ENCODE results near the gene UFSP2. TPM values are rescaled to one million over a fixed set of nuclear protein-coding genes. Genes with fewer than 3 reads are reported as not detected.

Gene UFSP2
- total RNA-seq, 3 donors from 2014 or later: 20.6 to 48.3 (median 37.9) TPM

GRCh38 chr4:185358959-185359358, 66.8 kb downstream of the UFSP2 start:
- no peaks in the 10 kb centered on the region for H3K27me3 ChIP-seq
- no peaks in the 10 kb centered on the region for H3K36me3 ChIP-seq
- no peak overlapping the region for H3K4me3 ChIP-seq
- no peak for DNase-seq (ENCODE audit: low spot score in 2 of 2)
- TF ChIP-seq POLR2AphosphoS5 (IDR thresholded peaks at IDR 0.05): no peak
- intact Hi-C loops (cut with DNase I; ENCODE audit: low total_unique reads): no loop called here
- H3K4me1 ChIP-seq: no peaks in the 10 kb centered on the region
- H3K27ac ChIP-seq: no peak overlapping the region
- no peaks in the 10 kb centered on the region for H3K9me3 ChIP-seq

GRCh38 chr4:185358514-185358913, 67.2 kb downstream of the UFSP2 start:
- H3K4me3 ChIP-seq: no peak overlapping the region
- H3K36me3 ChIP-seq: no peaks in the 10 kb centered on the region
- DNase-seq (ENCODE audit: low spot score in 2 of 2): no peak
- TF ChIP-seq POLR2A (IDR thresholded peaks at IDR 0.05): no peak
- TF ChIP-seq CTCF (IDR thresholded peaks at IDR 0.05): no peak
- TF ChIP-seq POLR2AphosphoS5 (IDR thresholded peaks at IDR 0.05): no peak
- no peaks in the 10 kb centered on the region for H3K27me3 ChIP-seq
- no peaks in the 10 kb centered on the region for H3K9me3 ChIP-seq
- no peaks in the 10 kb centered on the region for H3K4me1 ChIP-seq
- intact Hi-C loops (cut with DNase I; ENCODE audit: low total_unique reads): no loop called here
- no peak overlapping the region for H3K27ac ChIP-seq

GRCh38 chr4:185357733-185358440, 67.9 kb downstream of the UFSP2 start:
- no peaks in the 10 kb centered on the region for H3K36me3 ChIP-seq
- H3K27me3 ChIP-seq: no peaks in the 10 kb centered on the region
- no peak overlapping the region for H3K27ac ChIP-seq
- H3K4me1 ChIP-seq: no peaks in the 10 kb centered on the region
- TF ChIP-seq POLR2A (IDR thresholded peaks at IDR 0.05) (no peak), POLR2AphosphoS5 (IDR thresholded peaks at IDR 0.05) (no peak), CTCF (IDR thresholded peaks at IDR 0.05) (no peak)
- intact Hi-C loops (cut with DNase I; ENCODE audit: low total_unique reads): no loop called here
- no peaks in the 10 kb centered on the region for H3K9me3 ChIP-seq
- H3K4me3 ChIP-seq: no peak overlapping the region
- no peak for DNase-seq (ENCODE audit: low spot score in 2 of 2)

GRCh38 chr4:185357211-185357610, 68.6 kb downstream of the UFSP2 start:
- TF ChIP-seq CTCF (IDR thresholded peaks at IDR 0.05): no peak
- no peak for TF ChIP-seq POLR2A (IDR thresholded peaks at IDR 0.05)
- TF ChIP-seq POLR2AphosphoS5 (IDR thresholded peaks at IDR 0.05): no peak
- H3K4me3 ChIP-seq: no peak overlapping the region
- H3K9me3 ChIP-seq: no peaks in the 10 kb centered on the region
- no peak overlapping the region for H3K27ac ChIP-seq
- intact Hi-C loops (cut with DNase I; ENCODE audit: low total_unique reads): no loop called here
- H3K4me1 ChIP-seq: no peaks in the 10 kb centered on the region
- DNase-seq (ENCODE audit: low spot score in 2 of 2): no peak
- no peaks in the 10 kb centered on the region for H3K27me3 ChIP-seq
- H3K36me3 ChIP-seq: no peaks in the 10 kb centered on the region

GRCh38 chr4:185352741-185353140, 73.0 kb downstream of the UFSP2 start:
- no peak overlapping the region for H3K27ac ChIP-seq
- H3K9me3 ChIP-seq: no peaks in the 10 kb centered on the region
- no peaks in the 10 kb centered on the region for H3K4me1 ChIP-seq
- intact Hi-C loops (cut with DNase I; ENCODE audit: low total_unique reads): no loop called here
- no peak overlapping the region for H3K4me3 ChIP-seq
- peaks cover 2% of the 10 kb centered on the region for H3K36me3 ChIP-seq
- TF ChIP-seq CTCF (IDR thresholded peaks at IDR 0.05) (no peak), POLR2AphosphoS5 (IDR thresholded peaks at IDR 0.05) (no peak), POLR2A (IDR thresholded peaks at IDR 0.05) (no peak)
- no peaks in the 10 kb centered on the region for H3K27me3 ChIP-seq
- DNase-seq (ENCODE audit: low spot score in 2 of 2): no peak

Measured in breast epithelium (tissue), 4 donors.